ENCODE data around the gene ACTMAP. TPM values are rescaled to one million over a fixed set of nuclear protein-coding genes. Genes with fewer than 3 reads are reported as not detected.
A peak's percentile ranks its signal among the peaks of the same experiment; 100 is the strongest.

The ACTMAP gene
- total RNA-seq, 2 experiments from 2014 or later: 3.9 to 5.7 TPM

GRCh38 chr19:40716482-40717324 lies 33.6 kb downstream of the ACTMAP start, which contains the start of the genes COQ8B and ITPKC:
Gene COQ8B, minus strand, starts transcription at chr19:40716886. Its CDS starts 2,254 bp downstream, at chr19:40714632.
Gene ITPKC, plus strand, starts transcription at chr19:40717112. Its CDS starts 24 bp downstream, at chr19:40717136.
- Histone ChIP-seq H3K4me1 (ENCODE audit: insufficient read depth, low read length) (peaks cover 70% of the 10 kb centered on the region), H3K27me3 (ENCODE audit: control insufficient read depth in 1 of 2, insufficient read depth in 2 of 2, low read length in 2 of 2) (no peaks in the 10 kb centered on the region), H3K27ac (ENCODE audit: low read depth in 1 of 2, low read length in 2 of 2) (peak within 1 kb of the TSS; percentile 89 to 96), H3K4me3 (ENCODE audit: low read length) (peak within 1 kb of the TSS; percentile 89), H3K36me3 (ENCODE audit: insufficient read depth, low read length) (no peaks in the 10 kb centered on the region), H3K9me3 (ENCODE audit: control insufficient read depth in 1 of 2, insufficient read depth in 1 of 2, low read length in 2 of 2) (no peaks in the 10 kb centered on the region)
- ChIA-PET CTCF (interaction anchor here (0.9 to 1.6 kb wide), 7 partner anchors 36 to 103 kb away, joined by 3 to 7 read pairs (median 4); partner anchors contain the start of genes EGLN2 and RAB4B), POLR2A (interaction anchor here (0.8 to 2.4 kb wide), 14 partner anchors 22 to 647 kb away, joined by 3 to 22 read pairs (median 4); partner anchors contain the start of genes ACTMAP, B9D2, EGLN2 and HNRNPUL1)
- Mint-ChIP-seq H3K4me1 (ENCODE audit: low read depth) (peaks cover 71% of the 10 kb centered on the region), H3K27me3 (no peaks in the 10 kb centered on the region), H3K36me3 (ENCODE audit: low read depth) (peaks cover 43% of the 10 kb centered on the region), H3K27ac (peak within 1 kb of the TSS; percentile 94), H3K9me3 (no peaks in the 10 kb centered on the region), H3K4me3 (peak within 1 kb of the TSS; percentile 95)
- peak; percentile 73 for ATAC-seq (ENCODE audit: poor library complexity)
- no peak for TF ChIP-seq CTCF (IDR thresholded peaks at IDR 0.05)
- peak; percentile 98 to 100 (median 99) for DNase-seq
- intact Hi-C loops (cut with DNase I, micrococcal nuclease): loop anchor here (1.0 to 10.0 kb wide), 7 partner anchors 26 to 551 kb away; partner anchors contain the start of genes ACTMAP (in 1 of the 2), EGLN2 (in 1 of the 2), NUMBL (in 1 of the 2) and RAB4B (in 1 of the 2)

GRCh38 chr19:40716031-40716481 lies 34.2 kb downstream of the ACTMAP start:
- peaks cover 2% of the 10 kb centered on the region for H3K36me3 ChIP-seq (ENCODE audit: insufficient read depth, low read length)
- intact Hi-C loops (cut with DNase I, micrococcal nuclease): loop anchor here (1.0 to 10.0 kb wide), 7 partner anchors 25 to 551 kb away; partner anchors contain the start of genes ACTMAP (in 1 of the 2), EGLN2 (in 1 of the 2), NUMBL (in 1 of the 2) and RAB4B (in 1 of the 2)
- Mint-ChIP-seq H3K9me3 (no peaks in the 10 kb centered on the region), H3K27ac (peak overlapping the region; percentile 94), H3K4me1 (ENCODE audit: low read depth) (peaks cover 75% of the 10 kb centered on the region), H3K4me3 (peak overlapping the region; percentile 95), H3K36me3 (ENCODE audit: low read depth) (peaks cover 48% of the 10 kb centered on the region), H3K27me3 (no peaks in the 10 kb centered on the region)
- peak overlapping the region; percentile 89 for H3K4me3 ChIP-seq (ENCODE audit: low read length)
- TF ChIP-seq CTCF (IDR thresholded peaks at IDR 0.05): no peak
- no peaks in the 10 kb centered on the region for H3K9me3 ChIP-seq (ENCODE audit: control insufficient read depth in 1 of 2, insufficient read depth in 1 of 2, low read length in 2 of 2)
- POLR2A ChIA-PET: interaction anchor here (0.8 to 2.4 kb wide), 8 partner anchors 22 to 648 kb away, joined by 3 to 22 read pairs (median 4); partner anchors contain the start of genes ACTMAP, B9D2, RAB4B and SNRPA
- CTCF ChIA-PET: interaction anchor here (1.0 to 1.6 kb wide), 5 partner anchors 37 to 103 kb away, joined by 3 to 7 read pairs (median 4); partner anchors contain the start of gene RAB4B
- no peaks in the 10 kb centered on the region for H3K27me3 ChIP-seq (ENCODE audit: control insufficient read depth in 1 of 2, insufficient read depth in 2 of 2, low read length in 2 of 2)
- ATAC-seq (ENCODE audit: poor library complexity) (no peak), DNase-seq (peak in 13 of 14 experiments; percentile 35 to 88 (median 51))
- H3K4me1 ChIP-seq (ENCODE audit: insufficient read depth, low read length): peaks cover 68% of the 10 kb centered on the region
- peak overlapping the region; percentile 89 to 96 for H3K27ac ChIP-seq (ENCODE audit: low read depth in 1 of 2, low read length in 2 of 2)
